Measurements from ENCODE around the gene MAG.

GRCh38 chr19:35294859-35295791 is 3.2 kb downstream of the MAG start:
- TF ChIP-seq CTCF (IDR thresholded peaks at IDR 0.05) (no peak), POLR2AphosphoS5 (IDR thresholded peaks at IDR 0.05) (no peak), POLR2A (IDR thresholded peaks at IDR 0.05) (no peak)
